ENCODE results near the gene CLVS2.

Gene CLVS2, protein sequence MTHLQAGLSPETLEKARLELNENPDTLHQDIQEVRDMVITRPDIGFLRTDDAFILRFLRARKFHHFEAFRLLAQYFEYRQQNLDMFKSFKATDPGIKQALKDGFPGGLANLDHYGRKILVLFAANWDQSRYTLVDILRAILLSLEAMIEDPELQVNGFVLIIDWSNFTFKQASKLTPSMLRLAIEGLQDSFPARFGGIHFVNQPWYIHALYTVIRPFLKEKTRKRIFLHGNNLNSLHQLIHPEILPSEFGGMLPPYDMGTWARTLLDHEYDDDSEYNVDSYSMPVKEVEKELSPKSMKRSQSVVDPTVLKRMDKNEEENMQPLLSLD

DNA sequence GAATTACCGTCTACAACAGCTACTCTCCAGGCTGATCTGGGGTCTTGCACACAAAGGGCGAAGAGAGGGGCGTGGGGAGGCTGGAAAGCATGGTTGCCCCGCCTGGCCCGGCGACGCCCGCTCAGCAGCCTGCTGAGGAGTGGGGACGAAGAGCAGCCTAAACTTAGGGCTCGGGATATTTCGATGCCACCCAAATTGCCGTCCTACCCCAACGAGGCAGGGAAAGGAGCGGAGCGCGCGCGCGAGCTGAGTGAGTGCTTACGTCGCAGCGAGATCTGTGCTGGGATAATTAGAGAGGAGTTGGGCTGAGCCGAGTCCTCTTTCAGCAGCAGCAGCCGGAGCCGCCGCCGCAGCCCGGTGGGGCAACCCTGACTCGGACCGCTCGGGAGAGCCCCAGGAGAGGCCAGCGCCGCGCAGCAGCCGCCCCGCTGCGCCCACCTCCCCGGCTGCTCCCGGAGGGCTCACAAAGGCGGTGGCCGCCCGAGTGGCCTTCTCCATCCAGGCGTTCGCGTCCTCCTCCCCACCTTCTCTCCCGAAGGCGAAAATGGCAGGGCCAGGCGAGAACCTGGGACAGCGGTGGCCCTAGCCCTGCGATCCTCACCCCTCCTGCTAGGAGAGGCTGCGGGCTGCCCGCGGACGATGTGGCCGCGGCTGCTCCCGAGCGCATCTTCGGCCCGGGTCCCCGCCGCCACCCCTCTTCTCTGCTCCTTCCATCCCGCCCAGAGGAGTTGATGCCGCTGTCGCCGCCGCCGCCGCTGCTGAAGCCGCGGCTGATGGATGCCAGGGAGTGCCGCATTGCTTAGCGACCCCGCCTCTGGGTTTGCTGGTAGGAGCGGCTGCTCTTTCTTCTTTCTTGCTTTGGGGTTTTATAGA lies at the start of gene CLVS2:
CLVS2 (plus strand) TSS at position 315 of the 873 bp plus-strand sequence. CDS start 1,543 bp downstream, outside the sequence.
- DNase-seq, result peak; percentile 72

DNA sequence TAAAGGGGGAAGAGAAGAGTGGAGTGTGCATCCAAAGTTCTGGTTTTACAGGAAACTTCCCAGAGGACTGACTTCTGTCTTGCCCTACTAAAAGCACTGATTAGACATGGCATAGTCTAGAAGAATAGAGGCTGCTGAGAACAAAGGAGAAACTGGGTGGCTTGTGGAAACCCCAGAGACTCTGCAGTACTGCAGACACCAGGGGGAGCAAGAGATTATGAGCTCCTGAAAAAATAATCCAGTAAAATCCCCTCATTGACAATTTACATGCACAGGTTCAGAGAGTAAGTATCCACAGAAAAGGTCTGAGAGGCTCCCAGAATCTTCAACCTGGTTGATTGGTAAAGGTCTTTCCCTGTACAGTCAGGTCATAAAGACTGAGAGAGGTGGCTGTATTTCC lies 48.7 kb upstream of the CLVS2 start:
- peak; percentile 35 for DNase-seq

DNA sequence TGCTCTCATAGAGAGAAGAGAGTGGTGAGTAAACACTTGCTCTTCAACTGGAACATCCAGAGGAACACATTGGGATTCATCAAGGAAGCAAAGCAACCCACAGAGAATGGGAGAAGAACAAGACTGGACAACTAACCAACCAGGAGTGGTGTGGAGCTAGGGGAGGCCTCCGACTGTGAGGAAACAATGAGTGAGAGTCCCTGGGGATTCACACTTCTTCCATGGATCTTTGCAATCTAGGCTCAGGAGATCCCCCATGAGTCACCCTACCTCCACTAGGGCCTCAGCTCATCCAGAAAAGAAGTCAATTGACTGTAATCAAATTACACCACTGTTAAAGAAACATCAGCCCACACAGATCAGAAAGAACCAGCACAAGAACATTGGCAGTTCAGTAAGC lies 42.3 kb upstream of the CLVS2 start:
- peak; percentile 10 for DNase-seq

DNA sequence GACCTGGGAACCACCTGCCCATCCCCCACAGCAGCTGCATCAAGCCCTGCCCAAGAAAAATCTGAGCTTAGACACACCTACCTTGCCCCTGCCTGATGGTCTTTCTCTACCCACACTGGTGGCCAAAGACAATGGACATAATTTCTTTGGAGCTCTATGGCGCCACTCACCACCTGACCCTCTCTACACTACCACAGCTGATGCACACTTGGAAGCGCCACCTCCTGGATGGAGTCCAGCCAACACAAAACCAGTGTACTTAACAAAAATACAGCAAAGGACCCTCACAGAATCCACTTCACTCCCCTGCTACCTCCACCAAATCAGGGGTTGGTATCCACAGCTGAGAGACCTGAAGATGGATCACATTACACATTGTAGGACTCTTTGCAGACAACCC lies 39.7 kb upstream of the CLVS2 start:
- peak; percentile 3 for DNase-seq

DNA sequence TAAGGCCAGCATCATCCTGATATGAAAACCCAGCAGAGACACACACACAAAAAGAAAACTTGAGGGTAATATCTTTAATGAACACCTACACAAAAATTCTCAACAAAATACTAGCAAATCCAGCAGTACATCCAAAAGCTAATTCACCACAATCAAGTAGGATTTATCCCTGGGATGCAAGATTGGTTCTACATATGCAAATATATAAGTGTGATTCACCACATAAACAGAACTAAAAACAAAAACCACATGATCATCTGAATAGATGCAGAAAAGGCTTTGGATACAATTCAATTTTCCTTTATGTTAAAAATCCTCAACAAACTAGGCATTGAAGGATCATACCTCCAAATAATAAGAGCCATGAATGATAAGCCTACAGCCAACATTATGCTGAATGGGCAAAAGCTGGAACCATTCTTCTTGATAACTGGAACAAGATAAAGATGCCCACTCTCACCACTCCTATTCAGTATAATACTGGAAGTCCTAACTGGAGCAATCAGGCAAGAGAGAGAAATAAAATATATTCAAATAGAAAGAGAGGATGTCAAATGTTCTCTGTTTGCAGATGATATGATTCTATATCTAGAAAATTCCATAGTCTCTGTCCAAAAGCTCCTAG lies 33.9 kb upstream of the CLVS2 start:
- no peak for DNase-seq

DNA sequence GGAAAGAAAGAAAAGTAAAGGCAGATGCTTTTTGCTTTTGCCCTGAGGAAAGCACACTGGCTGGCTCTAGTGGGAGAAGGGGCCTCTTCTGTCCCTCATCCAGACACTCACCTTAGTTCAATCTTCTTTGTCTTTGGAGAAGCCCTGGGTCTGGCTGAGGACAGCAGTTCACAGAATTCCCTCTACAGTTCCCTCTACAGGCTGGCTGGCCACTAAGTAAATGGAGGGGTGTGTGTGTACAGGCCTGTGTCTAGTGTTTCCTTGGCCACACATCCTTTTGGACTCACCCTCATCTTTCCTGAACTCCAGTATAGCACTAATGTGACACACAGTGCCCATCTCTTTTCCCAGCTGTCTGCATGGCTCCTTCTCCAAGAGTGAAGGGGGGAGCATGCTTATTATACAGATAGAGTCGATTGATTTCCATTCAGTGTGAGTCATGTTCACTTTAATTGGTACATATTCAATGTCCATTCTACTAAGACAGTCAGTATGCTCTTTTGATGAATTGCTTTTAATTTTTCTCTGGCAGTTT lies 26.0 kb upstream of the CLVS2 start:
- peak; percentile 1 for DNase-seq

DNA sequence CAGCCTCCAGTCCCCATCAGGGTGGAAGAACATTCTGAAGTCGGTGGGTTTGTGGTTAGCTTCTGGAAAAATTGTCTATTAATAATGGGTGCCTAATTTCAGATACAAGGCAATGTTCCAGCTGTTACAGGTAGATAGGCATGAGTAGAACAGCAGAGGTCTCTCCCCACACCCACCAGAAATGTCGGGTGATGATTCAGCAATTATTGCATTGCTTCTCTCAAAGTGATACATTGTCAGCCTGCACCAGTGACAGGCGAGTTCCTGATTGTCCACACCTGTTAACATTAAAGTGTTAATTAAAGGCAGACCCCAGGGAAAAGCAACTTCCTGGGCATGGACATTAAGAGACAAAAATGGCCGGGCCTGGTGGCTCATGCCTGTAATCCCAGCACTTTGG lies 18.9 kb upstream of the CLVS2 start:
- no peak for DNase-seq

DNA sequence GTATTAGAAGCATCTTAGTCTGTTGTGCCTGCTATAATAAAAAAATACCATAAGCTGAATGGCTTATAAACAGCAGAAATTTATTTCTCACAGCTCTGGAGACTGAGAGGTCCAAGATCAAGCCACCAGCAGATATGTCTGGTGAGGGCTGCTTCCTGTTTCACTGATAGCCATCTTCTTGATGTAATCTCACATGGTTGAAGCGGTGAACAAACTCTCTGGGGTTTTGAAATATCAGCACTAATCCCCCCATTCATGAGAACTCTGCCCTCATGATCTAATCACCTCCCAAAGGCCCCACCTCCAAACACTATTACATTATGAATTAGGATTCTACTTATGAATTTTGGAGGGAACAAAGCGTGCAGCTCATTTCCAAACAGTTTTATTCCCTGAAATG lies 11.6 kb upstream of the CLVS2 start:
- no peak for DNase-seq

DNA sequence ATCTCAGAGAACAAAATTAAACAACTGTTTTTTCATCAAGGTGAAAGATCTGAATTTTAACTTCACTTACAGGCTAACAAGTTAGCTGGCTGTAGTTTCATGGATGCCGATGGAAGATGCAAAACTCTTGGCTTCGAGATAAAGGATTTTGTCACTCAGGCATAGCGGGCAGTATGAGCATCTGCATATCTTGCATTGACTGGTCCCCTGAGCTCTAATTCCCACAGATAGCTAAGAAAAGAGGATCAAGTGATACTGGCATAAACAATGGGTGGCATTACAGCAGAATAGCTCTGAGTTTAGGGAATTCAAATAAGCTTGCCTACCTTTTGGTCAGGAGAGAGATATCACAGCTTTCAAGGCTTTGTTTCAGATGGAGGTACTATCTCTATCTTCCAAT lies 1.8 kb upstream of the CLVS2 start:
- DNase-seq, result no peak

DNA sequence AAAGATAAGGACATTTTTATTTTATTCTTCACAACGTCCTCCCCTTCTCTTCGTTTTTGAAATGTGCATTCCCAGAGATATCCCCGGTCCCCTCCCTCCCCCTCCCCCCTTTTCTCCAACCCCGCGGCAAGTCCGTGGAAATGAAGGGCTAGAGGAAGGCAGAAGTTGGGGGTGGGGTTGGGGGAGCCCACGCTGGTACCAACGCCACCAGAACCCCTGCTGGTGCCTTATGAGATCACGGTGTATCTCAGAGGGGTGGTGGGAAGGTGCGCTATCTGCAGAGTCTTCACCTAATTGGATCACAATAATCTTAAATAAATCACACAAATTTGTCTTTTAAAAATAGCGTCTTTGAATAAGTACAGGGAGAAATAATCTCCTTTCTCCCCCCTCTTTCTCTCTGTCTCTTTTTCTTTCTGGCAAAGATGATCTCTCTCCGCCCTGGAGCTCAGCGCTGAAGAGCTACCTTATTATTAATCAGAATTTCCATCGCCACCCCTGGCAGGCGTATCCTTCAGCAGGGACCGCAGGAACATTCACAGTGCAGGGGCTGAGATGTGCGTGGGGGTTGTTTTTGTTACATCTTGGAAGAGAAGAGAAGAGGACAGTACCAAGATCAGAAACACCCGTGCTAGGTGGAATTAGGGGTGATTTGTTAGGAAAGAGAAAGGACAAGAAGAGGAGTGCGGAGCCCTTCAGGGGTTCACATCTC lies 915 bp downstream of the CLVS2 start:
- DNase-seq, result peak; percentile 22

DNA sequence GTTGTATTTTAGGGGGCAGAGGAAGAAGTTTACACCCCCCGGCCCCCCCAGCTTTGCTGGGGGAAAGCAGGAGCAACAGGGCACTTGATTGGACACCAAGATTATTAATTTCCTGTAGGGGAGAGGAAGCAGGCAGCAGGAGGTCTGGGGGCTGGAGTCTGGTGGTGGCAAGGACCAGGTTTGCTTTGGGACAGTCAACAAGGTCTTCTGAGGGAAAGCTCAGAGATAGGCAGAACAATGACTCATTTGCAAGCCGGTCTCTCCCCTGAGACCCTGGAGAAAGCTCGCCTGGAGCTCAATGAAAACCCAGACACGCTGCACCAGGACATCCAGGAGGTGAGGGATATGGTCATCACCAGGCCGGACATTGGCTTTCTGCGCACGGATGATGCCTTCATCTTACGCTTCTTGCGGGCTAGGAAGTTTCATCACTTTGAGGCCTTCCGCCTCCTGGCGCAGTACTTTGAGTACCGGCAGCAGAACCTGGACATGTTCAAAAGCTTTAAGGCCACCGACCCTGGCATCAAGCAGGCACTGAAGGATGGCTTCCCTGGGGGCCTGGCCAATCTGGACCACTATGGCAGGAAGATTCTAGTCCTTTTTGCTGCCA lies 1.6 kb downstream of the CLVS2 start:
- DNase-seq, result no peak

DNA sequence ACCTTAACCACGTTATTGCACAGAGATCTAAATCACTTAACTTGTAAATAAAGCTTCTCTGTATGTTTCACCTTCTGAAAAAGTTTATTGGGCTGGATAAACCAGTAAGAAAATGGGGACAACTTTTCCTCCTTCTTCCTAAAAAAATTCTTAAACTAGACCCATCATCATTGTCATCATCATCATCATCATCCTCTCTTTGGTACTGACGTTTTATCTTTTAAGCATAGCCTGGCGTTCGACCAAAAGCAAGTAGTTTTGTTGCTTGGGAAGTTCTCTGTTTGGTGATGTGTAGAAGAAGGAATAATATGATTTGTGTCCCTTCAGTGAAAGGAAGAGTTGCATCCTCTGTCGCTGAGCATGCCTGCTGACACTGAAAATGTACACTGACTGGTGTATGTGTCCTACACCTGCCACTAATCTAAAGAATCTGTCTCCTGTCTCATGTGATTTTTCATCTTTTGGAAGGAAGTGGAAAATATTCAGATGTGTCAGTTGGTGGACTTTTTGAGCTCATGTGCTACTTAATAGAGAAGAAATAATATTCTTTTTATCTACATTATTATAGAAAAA lies 2.5 kb downstream of the CLVS2 start:
- DNase-seq, result no peak

DNA sequence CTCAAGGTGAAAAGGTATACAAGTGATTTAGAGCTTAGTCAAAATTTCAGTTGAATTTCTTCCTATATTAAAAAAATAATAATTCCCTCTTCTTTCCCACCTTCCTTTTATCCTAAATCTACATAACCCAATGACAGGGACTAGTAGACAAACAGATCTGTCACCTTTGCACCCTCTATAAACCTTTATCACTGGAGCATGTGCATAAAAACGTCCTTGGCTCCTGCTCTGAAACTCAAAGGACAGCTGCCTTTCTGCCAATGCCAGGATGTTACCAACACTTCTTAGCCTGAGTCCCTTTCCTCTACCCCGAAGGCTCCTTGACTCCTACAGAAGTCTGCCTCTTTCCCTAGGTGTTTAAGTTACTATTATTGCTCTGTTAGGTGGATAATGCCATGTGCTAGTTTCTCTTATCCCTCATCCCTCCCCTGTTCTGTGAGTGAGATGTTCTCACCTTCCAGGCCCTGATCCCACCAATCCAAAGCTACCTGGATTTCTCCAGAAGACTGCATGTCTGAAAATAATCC lies 4.3 kb downstream of the CLVS2 start:
- DNase-seq, result no peak

DNA sequence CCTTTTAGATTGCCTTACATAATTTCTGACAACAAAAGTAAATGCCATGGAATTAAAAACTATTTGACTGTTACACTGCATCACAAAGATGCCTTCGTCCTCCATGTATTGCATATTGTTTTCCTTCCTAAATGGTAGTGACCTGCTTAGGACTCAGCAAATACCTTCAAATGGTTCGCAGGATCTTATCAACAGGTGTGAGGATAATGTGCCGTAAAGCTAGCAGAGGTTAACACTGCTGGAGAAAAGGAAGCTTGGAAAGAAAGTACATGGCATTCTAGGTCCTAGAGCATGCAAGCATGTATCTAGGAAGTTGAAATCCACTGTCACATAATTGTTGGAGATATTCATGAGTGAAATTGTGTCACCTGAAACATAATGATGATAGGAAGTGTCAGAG lies 5.5 kb downstream of the CLVS2 start:
- no peak for DNase-seq

DNA sequence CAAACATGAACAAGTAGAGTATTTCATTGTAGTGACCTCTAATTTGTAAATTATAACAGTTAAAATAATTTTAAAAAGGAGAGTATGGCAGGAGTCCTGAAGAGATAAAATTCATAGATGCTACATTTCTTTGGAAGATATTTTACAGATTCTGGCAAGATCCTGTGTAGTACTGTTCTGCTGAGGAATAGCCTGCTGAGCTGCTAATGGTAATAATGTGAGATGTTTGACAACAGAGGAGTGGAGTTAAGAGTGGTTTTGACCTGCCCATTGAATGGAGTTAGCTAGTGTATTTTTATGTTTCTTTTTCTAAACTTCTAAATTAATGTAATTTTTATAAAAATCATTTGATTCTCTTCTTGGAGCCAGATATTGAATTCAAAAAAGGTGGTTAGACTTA lies 11.8 kb downstream of the CLVS2 start:
- DNase-seq, result no peak

DNA sequence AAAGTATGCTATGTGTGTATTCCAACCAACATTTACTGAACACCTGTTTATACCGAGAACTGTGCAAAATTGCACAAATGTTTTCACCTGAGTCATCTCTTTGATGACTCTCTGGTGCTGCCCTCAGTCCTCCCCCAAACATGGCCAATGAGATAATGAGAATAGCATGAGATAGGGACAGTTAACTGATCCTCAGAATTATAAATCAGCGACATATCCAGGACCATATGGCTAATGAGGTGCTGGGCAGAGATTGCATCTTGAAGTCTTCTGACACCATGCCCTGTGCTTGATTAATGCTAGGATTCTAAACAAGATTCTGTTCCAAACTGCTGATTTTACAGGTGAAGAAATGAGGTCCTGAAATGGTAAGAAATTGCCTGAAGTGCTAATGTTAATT lies 13.0 kb downstream of the CLVS2 start:
- DNase-seq, result no peak

DNA sequence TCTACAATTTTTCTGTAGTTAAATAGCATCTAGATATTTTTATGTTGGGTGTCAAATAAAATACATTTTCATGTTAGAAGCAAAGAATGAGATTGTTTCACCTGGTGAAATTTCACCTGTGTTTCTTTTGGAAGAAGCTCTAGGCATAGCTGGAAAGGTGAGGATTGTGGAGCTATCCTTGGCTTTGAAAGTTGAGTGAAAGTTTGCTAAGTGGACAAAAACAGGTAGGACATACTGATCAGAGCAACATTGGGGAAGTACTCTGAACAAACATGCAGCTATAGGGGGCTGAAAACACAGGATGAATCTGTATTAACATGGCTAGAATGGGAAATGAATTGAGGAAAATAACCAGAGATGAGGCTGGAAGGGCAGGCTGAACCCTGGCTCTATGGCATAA lies 18.8 kb downstream of the CLVS2 start:
- no peak for DNase-seq

DNA sequence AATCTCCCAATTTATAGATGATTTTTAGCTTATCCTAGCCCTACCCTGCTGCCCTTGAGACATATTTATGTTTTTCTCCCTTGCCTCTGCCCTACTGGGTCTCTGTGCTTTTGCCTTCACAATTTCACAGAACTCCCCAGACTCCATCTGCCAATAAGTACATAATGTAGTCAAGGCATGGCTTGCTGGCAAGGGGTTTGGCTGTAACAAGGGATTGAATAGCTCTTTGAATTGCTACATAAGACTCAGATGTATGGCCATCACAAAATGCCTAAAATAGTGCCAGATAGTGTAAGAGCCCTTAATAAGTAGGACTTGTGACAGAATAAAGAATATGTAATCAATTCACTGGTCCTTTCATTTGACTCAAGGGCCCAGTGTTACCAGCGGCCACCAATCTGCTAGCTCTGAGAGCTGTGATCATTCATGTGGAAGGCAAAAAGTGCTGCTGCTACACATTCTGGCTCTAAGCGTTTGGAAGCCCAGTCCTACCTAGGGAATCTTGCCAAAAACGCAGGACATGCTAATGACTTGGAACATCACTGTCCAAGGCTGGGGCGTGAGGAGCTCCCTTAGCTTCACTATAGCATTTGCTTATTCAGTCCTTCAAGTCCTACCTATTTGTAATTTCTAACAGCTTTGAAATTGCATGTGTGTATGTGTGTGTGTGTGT lies 20.5 kb downstream of the CLVS2 start:
- DNase-seq, result no peak

DNA sequence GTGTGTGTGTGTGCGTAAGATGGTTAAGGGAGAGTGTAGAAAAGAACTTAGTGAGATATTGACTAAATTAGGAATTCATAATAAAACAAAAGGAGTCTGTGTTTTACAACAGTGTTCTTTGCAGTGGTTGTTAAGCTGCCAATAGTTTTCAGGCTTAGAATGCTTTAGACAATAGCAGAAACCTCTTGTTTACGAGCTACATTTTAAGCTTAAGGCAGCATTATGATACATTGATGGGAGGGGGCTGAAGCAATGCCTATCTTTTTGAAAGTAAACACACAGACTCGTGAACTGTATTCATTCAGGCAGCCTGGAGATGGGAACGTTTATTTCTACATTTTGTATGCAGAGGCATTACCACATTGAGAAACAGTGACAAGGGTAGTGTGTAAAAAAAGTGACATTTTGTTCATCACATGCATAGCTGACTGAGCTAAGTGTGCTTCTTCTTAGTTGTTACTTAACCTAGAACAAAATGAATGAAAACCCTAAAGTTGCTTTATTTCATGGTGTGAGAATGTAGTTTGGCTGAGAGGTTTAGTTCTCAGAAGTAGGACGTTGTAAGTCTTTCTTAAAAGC lies 21.2 kb downstream of the CLVS2 start:
- no peak for DNase-seq

DNA sequence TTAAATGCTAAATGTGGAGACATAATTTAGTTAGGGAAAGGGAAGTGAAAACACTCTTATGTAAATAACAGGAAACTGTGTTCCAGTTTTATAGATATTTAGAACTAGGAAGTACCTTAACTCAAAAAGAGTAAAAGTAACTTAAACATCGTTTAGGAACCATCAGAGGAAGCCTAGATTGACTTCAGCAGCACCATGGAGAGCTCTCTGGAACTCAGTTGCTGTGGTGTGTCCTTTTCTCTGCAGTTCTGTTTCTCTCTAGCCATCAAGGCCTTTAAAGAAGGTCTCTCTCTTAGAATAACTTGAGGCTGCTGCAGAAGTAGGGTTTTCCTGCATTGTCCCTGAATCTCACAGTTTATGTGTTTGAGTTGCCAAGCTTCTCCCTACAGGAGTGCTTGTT lies 26.9 kb downstream of the CLVS2 start:
- DNase-seq, result no peak

DNA sequence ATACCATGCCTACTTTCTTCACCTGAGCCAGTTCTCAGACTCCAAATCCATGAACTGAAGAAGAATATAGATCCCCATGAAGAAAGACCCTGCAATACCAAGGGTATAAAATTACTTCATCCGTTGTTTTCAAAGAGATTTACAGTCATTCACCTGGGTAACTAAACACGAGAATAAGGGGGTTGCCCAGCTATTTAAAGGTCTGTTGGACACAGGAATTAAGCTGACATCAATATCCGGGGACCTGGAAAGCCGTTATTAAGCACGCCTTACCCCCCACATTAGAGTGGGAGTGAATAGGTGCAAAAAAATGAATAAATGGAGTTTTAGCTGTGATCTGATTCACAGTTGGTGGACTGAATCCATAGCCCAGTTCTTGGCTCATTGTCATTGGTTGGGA lies 28.9 kb downstream of the CLVS2 start:
- DNase-seq, result no peak
